SK-N-SH treated with all-trans-retinoic acid at 6 μM for 48 hours (cell line): Measurements from ENCODE around the gene ZFHX3.

ENCODE experiments used
- ARNTL ChIP-seq: fragments of 450-650 bp; formaldehyde crosslinking; IDR thresholded peaks from 2 replicates; pipeline ENCODE4 v1.5.0; 2020; ENCODE audit warnings: low read depth, mild to moderate bottlenecking, moderate library complexity, borderline replicate concordance
- CSDC2 ChIP-seq: fragments of 250-450 bp; sonication (Bioruptor Pico); IDR thresholded peaks from 2 replicates; pipeline ENCODE4 v1.5.0; 2020; ENCODE audit warnings: mild to moderate bottlenecking, moderate library complexity
- ISL1 ChIP-seq: fragments of 250-450 bp; sonication (Bioruptor Pico); IDR thresholded peaks from 2 replicates; pipeline ENCODE4 v2.1.2; 2022; ENCODE audit warnings: mild to moderate bottlenecking, moderate library complexity
- TOX ChIP-seq: fragments of 250-450 bp; sonication (Bioruptor Pico); IDR thresholded peaks from 2 replicates; pipeline ENCODE4 v1.8.0; 2021; ENCODE audit warnings: mild to moderate bottlenecking, moderate library complexity, borderline replicate concordance
- ZNF70 ChIP-seq: fragments of 450-650 bp; formaldehyde crosslinking; IDR thresholded peaks from 2 replicates; pipeline ENCODE4 v1.5.0; 2020; ENCODE audit warnings: mild to moderate bottlenecking, moderate library complexity
- TF ChIP-seq, protein P1 (sequence below): fragments of 250-450 bp; sonication (Bioruptor Pico); IDR thresholded peaks from 2 replicates; pipeline ENCODE4 v1.8.0; 2020; ENCODE audit warnings: mild to moderate bottlenecking, moderate library complexity, borderline replicate concordance

DNA sequence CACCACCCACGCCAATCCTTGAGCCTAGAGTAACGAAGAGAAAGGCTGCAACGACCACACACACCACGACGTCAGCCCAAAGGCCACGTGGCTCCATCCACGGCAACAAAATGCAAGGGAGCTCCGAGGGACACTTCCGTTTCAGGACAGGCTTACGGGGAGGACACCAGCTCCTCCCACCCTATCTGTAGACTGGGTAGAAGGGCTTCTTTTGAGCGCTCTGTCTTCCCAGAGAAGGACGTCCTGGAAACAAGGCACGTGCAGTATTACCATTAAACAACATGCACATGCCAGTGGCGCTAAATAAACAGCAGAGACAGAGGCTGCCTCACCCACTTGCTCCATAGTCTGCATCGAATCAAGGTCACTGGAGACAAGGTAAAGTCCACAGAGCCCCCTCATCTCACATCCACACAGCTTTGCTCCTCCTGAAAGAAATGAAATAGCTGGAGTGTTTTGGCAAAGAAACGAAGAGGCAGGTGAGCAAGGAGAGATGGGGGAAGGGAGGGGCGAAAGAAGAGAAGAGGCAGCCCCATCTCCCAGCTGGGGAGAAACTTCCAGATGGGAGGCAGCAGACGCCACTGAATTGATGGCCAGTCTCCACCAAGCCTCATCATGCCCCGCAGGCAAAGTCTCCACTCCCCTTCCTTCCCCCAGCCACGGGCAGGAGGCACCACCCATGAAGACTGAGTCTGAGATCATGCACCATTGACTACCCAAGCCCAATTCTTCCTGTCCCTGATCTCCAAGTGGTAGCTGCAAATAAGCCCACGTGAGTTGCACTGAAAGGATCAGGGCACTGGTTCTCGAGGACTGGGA is 24.0 kb downstream of the ZFHX3 start:
- TF ChIP-seq ARNTL (CRISPR knock-in tag), result no peak
- no peak for TF ChIP-seq TOX (CRISPR knock-in tag)
- no peak for TF ChIP-seq CSDC2 (CRISPR knock-in tag)
- TF ChIP-seq, protein P1, sequence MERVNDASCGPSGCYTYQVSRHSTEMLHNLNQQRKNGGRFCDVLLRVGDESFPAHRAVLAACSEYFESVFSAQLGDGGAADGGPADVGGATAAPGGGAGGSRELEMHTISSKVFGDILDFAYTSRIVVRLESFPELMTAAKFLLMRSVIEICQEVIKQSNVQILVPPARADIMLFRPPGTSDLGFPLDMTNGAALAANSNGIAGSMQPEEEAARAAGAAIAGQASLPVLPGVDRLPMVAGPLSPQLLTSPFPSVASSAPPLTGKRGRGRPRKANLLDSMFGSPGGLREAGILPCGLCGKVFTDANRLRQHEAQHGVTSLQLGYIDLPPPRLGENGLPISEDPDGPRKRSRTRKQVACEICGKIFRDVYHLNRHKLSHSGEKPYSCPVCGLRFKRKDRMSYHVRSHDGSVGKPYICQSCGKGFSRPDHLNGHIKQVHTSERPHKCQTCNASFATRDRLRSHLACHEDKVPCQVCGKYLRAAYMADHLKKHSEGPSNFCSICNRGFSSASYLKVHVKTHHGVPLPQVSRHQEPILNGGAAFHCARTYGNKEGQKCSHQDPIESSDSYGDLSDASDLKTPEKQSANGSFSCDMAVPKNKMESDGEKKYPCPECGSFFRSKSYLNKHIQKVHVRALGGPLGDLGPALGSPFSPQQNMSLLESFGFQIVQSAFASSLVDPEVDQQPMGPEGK (CRISPR knock-in tag), result no peak
- TF ChIP-seq ZNF70 (CRISPR knock-in tag), result no peak
- TF ChIP-seq ISL1 (CRISPR knock-in tag), result no peak
